Measurements from ENCODE around the gene ADAMTS13.

GRCh38 chr9:133458643-133459312, 36.6 kb downstream of the ADAMTS13 start:
- no peak for TF ChIP-seq EZH2phosphoT487 (IDR thresholded peaks at IDR 0.05; ENCODE audit: low read depth)
- no peak for TF ChIP-seq CTCF (IDR thresholded peaks at IDR 0.05; ENCODE audit: low read depth, low read length)

All from OCI-LY3 (cell line).